Calu3 (cell line): ENCODE results near the gene SSBP4. TPM values are rescaled to one million over a fixed set of nuclear protein-coding genes. Genes with fewer than 3 reads are reported as not detected.
A peak's percentile ranks its signal among the peaks of the same experiment; 100 is the strongest.

ENCODE experiments used
- BruUV-seq: library from RNA; stranded (reverse); fragments of 400-500 nt; replicated peaks from 2 replicates; lab custom pipeline; 2021; lab: Mats Ljungman, UMichigan
- CTCF ChIA-PET: fragments of 300-600 bp; sonication (Branson Sonifier 250); formaldehyde crosslinking; loops from one replicate; lab custom pipeline; 2022; ENCODE audit warnings: antibody characterized with exemption; lab: Charles Lee
- DNase-seq: peaks from one replicate; pipeline ENCODE4 v3.0.0; 2022
- H3K27ac Mint-ChIP-seq: one replicate; pipeline ENCODE4 v1.8.0; 2022; ENCODE audit warnings: mixed read lengths; ENCODE audit not compliant: unreplicated experiment
- H3K27me3 Mint-ChIP-seq: one replicate; pipeline ENCODE4 v1.8.0; 2022; ENCODE audit warnings: mixed read lengths; ENCODE audit not compliant: unreplicated experiment
- H3K36me3 Mint-ChIP-seq: one replicate; pipeline ENCODE4 v1.8.0; 2022; ENCODE audit warnings: mild to moderate bottlenecking, moderate library complexity, mixed read lengths; ENCODE audit not compliant: insufficient read depth, unreplicated experiment
- H3K4me1 Mint-ChIP-seq: one replicate; pipeline ENCODE4 v1.8.0; 2022; ENCODE audit warnings: mild to moderate bottlenecking, low read depth, mixed read lengths; ENCODE audit not compliant: unreplicated experiment
- H3K4me3 Mint-ChIP-seq: one replicate; pipeline ENCODE4 v1.8.0; 2022; ENCODE audit warnings: mild to moderate bottlenecking, low read depth, moderate library complexity, mixed read lengths; ENCODE audit not compliant: unreplicated experiment
- H3K9me3 Mint-ChIP-seq: one replicate; pipeline ENCODE4 v1.8.0; 2022; ENCODE audit warnings: low read depth, mixed read lengths; ENCODE audit not compliant: unreplicated experiment
- CTCF ChIP-seq: fragments of 200-600 bp; IDR thresholded peaks from one replicate; pipeline ENCODE4 v1.8.0; 2022; ENCODE audit warnings: antibody characterized with exemption; ENCODE audit not compliant: unreplicated experiment
- intact Hi-C: fragments of 100-400 bp; cut with micrococcal nuclease; formaldehyde crosslinking; loops from one replicate; pipeline ENCODE4 v1.10.0; 2022; ENCODE audit not compliant: unreplicated experiment
- total RNA-seq: library from RNA; stranded (reverse); gene quantifications from 2 replicates; pipeline ENCODE4 v1.2.3, GENCODE V29; 2022

Gene SSBP4
- total RNA-seq, 1 experiment from 2014 or later: 51.5 TPM

GRCh38 chr19:18412610-18413239 lies 6.5 kb upstream of the SSBP4 start:
- Mint-ChIP-seq H3K36me3 (peaks cover 37% of the 10 kb centered on the region), H3K27me3 (no peaks in the 10 kb centered on the region), H3K4me3 (no peak overlapping the region), H3K4me1 (peaks cover 17% of the 10 kb centered on the region), H3K27ac (no peak overlapping the region), H3K9me3 (no peaks in the 10 kb centered on the region)
- TF ChIP-seq CTCF: no peak
- DNase-seq: no peak
- no TSS peak for BruUV-seq
- intact Hi-C loops: loop anchor here (10.0 kb wide), 1 partner anchor 138 kb away; the partner anchor contains the start of gene IQCN
- CTCF ChIA-PET: interaction anchor here (0.6 kb wide), 1 partner anchor 124 kb away, joined by 4 read pairs; no protein-coding TSS in a partner anchor

DNA sequence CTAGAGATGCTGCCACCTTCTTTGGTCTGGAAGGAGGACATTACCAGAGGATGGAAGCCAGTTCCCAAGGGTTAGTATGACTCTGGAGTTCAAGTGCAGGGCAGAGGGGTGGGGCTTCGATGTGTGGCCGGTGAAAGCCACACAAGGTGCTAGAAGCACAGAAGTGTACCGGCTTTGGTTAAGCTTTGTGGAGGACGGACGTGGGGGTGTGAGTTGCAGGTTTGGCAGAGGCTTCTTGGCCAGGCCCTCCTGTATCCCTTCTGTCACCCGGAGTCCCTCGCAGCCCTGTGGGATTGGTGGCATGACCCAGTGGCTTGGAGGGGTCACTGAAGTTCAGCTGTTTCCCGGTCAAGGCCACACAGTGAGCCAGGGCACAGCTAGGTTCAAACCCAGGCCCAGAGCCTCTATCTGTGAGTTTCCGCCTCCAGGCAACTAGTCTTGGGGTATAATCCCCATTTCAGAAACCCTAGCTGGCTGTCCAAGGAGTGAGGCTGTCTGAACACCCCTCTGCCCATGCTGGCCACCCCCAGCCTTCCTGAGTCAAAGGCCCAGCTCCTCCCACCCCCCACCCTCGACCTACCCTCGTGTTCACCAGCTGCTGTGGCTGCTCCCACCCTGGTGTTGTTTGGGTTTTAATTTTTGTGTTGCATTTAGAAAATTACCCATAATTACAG lies 4.6 kb upstream of the SSBP4 start:
- no TSS peak for BruUV-seq
- H3K27ac Mint-ChIP-seq: no peak overlapping the region
- peaks cover 55% of the 10 kb centered on the region for H3K36me3 Mint-ChIP-seq
- TF ChIP-seq CTCF: no peak
- H3K27me3 Mint-ChIP-seq: no peaks in the 10 kb centered on the region
- no peaks in the 10 kb centered on the region for H3K9me3 Mint-ChIP-seq
- CTCF ChIA-PET: interaction anchor here (0.5 to 0.6 kb wide), 2 partner anchors 407 to 424 kb away, joined by 3 read pairs; partner anchors contain the start of gene ARRDC2
- intact Hi-C loops: loop anchor here (10.0 kb wide), 1 partner anchor 140 kb away; the partner anchor contains the start of gene IQCN
- peak; percentile 31 for DNase-seq
- H3K4me3 Mint-ChIP-seq: no peak overlapping the region
- peaks cover 25% of the 10 kb centered on the region for H3K4me1 Mint-ChIP-seq

GRCh38 chr19:18415178-18415867 lies 3.9 kb upstream of the SSBP4 start:
- H3K4me1 Mint-ChIP-seq: peaks cover 25% of the 10 kb centered on the region
- no TSS peak for BruUV-seq

More at GRCh38 chr19:18415178-18415867, 3.9 kb upstream of the SSBP4 start:
- H3K27me3 Mint-ChIP-seq: no peaks in the 10 kb centered on the region
- TF ChIP-seq CTCF: no peak
- H3K36me3 Mint-ChIP-seq: peaks cover 58% of the 10 kb centered on the region
- intact Hi-C loops: loop anchor here (10.0 kb wide), 1 partner anchor 141 kb away; the partner anchor contains the start of gene IQCN
- H3K27ac Mint-ChIP-seq: no peak overlapping the region
- H3K4me3 Mint-ChIP-seq: no peak overlapping the region
- no peaks in the 10 kb centered on the region for H3K9me3 Mint-ChIP-seq
- no peak for DNase-seq
- CTCF ChIA-PET: interaction anchor here (0.5 kb wide), 1 partner anchor 407 kb away, joined by 3 read pairs; the partner anchor contains the start of gene ARRDC2
